22Rv1 (cell line): ENCODE data around the gene DIP2C.

Experiments used
- CTCF ChIP-seq: fragments of 450-650 bp; IDR thresholded peaks from 2 replicates; pipeline ENCODE4 v1.5.1; 2017; ENCODE audit warnings: mild to moderate bottlenecking
- ZFX ChIP-seq: fragments of 450-650 bp; IDR thresholded peaks from 2 replicates; pipeline ENCODE4 v1.6.1; 2017; ENCODE audit warnings: antibody characterized with exemption, borderline replicate concordance

- TF ChIP-seq CTCF (no peak), ZFX (no peak)
These were observed 45.0 kb upstream of the DIP2C start for GRCh38 chr10:734481-734880.
